AG09319 (cell line): Measurements from ENCODE around the gene PRPH.

Source experiments
- DNase-seq: peaks from one replicate; pipeline ENCODE4 v3.0.0-alpha.2; 2010; ENCODE audit warnings: low read depth; ENCODE audit errors: extremely low read depth
- CTCF ChIP-seq: IDR thresholded peaks from 2 replicates; pipeline ENCODE4 v1.5.1; 2011; ENCODE audit warnings: low read depth, mild to moderate bottlenecking, inconsistent platforms, low read length, moderate library complexity

PRPH gene

GRCh38 chr12:49334681-49335080 lies 39.7 kb downstream of the PRPH start:
- DNase-seq: no peak
- TF ChIP-seq CTCF: no peak

- no peak for DNase-seq
- no peak for TF ChIP-seq CTCF
These were observed 40.4 kb downstream of the PRPH start for GRCh38 chr12:49335118-49335954.

GRCh38 chr12:49335955-49336644 lies 41.2 kb downstream of the PRPH start:
- no peak for TF ChIP-seq CTCF
- DNase-seq: no peak

- TF ChIP-seq CTCF: peak; percentile 84
- no peak for DNase-seq
These were observed 42.0 kb downstream of the PRPH start, which contains the start of gene C1QL4 for GRCh38 chr12:49336645-49337584. C1QL4 (minus strand) TSS chr12:49337188; CDS start chr12:49336477, 711 bp downstream.

GRCh38 chr12:49338830-49339463 lies 44.0 kb downstream of the PRPH start:
- no peak for TF ChIP-seq CTCF
- DNase-seq: no peak

GRCh38 chr12:49339464-49339861 lies 44.5 kb downstream of the PRPH start:
- no peak for TF ChIP-seq CTCF

More at GRCh38 chr12:49339464-49339861, 44.5 kb downstream of the PRPH start:
- no peak for DNase-seq
